ENCODE results near the gene MAPKAPK5. TPM values are rescaled to one million over a fixed set of nuclear protein-coding genes. Genes with fewer than 3 reads are reported as not detected.
A peak's percentile ranks its signal among the peaks of the same experiment; 100 is the strongest.

MAPKAPK5 gene
- total and polyA plus RNA-seq, 2 donors (not counting 3 experiments of a cell fraction or from before 2014, with no cell fraction given), result 22.8 to 47.1 TPM

DNA sequence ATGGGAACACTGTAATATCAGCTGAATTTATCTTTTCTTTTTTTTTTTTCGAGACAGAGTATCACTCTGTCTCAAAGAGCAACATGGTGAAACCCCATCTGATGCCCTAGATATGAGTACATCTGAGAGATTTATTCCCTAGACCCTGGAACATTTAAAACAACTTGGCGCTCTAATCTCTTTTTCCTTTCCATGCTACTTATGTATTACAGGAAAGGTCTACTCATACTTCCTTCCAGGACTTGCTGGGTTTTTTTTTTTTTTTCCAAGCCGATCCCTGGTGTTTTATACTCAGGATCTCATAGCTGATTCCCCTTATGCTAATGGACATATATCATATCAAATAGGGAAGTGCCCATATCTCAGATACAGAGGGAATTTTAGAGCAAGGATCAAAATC lies 83.1 kb downstream of the MAPKAPK5 start:
- peak; percentile 82 for DNase-seq (ENCODE audit: low read depth, low spot score)
- peak; percentile 87 for FAIRE-seq
- CTCF ChIA-PET, result interaction anchor here (0.9 to 1.5 kb wide), 5 partner anchors 9 to 88 kb away, joined by 3 to 6 read pairs (median 3); partner anchors contain the start of genes ERP29 and TMEM116
- Histone ChIP-seq H3K9me3 (replicated peaks; ENCODE audit: control insufficient read depth, insufficient read depth, low read length) (no peaks in the 10 kb centered on the region), H3K9ac (replicated peaks; ENCODE audit: extremely low read depth, insufficient read depth, low read length) (no peak overlapping the region), H3K36me3 (ENCODE audit: control insufficient read depth in 2 of 2, extremely low read depth in 1 of 2, insufficient read depth in 2 of 2, low read length in 2 of 2) (no peaks in the 10 kb centered on the region), H3K27me3 (ENCODE audit: control insufficient read depth in 2 of 2, insufficient read depth in 2 of 2, low read length in 2 of 2) (no peaks in the 10 kb centered on the region), H3K27ac (ENCODE audit: insufficient read depth, low read depth, low read length) (peak overlapping the region; percentile 22), H3K4me3 (replicated peaks in 1 of 3; ENCODE audit: insufficient read depth in 1 of 3, low read depth in 1 of 3, low read length in 3 of 3) (no peak overlapping the region), H3K4me2 (ENCODE audit: insufficient read depth, low read length) (peak overlapping the region; percentile 34), H3K79me2 (ENCODE audit: control insufficient read depth, insufficient read depth, low read length) (no peaks in the 10 kb centered on the region), H3K4me1 (ENCODE audit: control insufficient read depth, extremely low read depth, insufficient read depth, low read length) (peaks cover 17% of the 10 kb centered on the region), H2AFZ (ENCODE audit: low read depth, low read length) (peak overlapping the region; percentile 17), H4K20me1 (replicated peaks; ENCODE audit: control insufficient read depth, extremely low read depth, insufficient read depth, low read length) (no peaks in the 10 kb centered on the region), H3K9me1 (replicated peaks; ENCODE audit: control insufficient read depth, extremely low read depth, insufficient read depth, low read length) (no peaks in the 10 kb centered on the region)
- intact Hi-C loops (cut with micrococcal nuclease), result loop anchor here (2.0 kb wide), 1 partner anchor 16 kb away; no protein-coding TSS in a partner anchor
- TF ChIP-seq FOS (IDR thresholded peaks at IDR 0.05; ENCODE audit: borderline replicate concordance, insufficient read depth, low read length), result peak; percentile 56
- no peak for TF ChIP-seq EZH2 (IDR thresholded peaks at IDR 0.05; ENCODE audit: borderline replicate concordance, low read depth, low read length, severe bottlenecking)
- TF ChIP-seq POLR2AphosphoS5 (IDR thresholded peaks at IDR 0.05; ENCODE audit: insufficient read depth, low read depth, low read length), result no peak
- TF ChIP-seq POLR2A (IDR thresholded peaks at IDR 0.05; ENCODE audit: low read depth, low read length), result no peak
- TF ChIP-seq, protein P1, sequence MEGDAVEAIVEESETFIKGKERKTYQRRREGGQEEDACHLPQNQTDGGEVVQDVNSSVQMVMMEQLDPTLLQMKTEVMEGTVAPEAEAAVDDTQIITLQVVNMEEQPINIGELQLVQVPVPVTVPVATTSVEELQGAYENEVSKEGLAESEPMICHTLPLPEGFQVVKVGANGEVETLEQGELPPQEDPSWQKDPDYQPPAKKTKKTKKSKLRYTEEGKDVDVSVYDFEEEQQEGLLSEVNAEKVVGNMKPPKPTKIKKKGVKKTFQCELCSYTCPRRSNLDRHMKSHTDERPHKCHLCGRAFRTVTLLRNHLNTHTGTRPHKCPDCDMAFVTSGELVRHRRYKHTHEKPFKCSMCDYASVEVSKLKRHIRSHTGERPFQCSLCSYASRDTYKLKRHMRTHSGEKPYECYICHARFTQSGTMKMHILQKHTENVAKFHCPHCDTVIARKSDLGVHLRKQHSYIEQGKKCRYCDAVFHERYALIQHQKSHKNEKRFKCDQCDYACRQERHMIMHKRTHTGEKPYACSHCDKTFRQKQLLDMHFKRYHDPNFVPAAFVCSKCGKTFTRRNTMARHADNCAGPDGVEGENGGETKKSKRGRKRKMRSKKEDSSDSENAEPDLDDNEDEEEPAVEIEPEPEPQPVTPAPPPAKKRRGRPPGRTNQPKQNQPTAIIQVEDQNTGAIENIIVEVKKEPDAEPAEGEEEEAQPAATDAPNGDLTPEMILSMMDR (IDR thresholded peaks at IDR 0.05; ENCODE audit: extremely low read depth in 1 of 2, insufficient read depth in 1 of 2, low read depth in 1 of 2, low read length in 2 of 2), result no peak
- TF ChIP-seq JUN (IDR thresholded peaks at IDR 0.05; ENCODE audit: borderline replicate concordance, insufficient read depth, insufficient read length, low read depth), result peak; percentile 67
- TF ChIP-seq, protein P2, sequence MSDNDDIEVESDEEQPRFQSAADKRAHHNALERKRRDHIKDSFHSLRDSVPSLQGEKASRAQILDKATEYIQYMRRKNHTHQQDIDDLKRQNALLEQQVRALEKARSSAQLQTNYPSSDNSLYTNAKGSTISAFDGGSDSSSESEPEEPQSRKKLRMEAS (IDR thresholded peaks at IDR 0.05; ENCODE audit: insufficient read depth, insufficient read length), result no peak
- peak; percentile 50 for TF ChIP-seq GATA2 (IDR thresholded peaks at IDR 0.05; ENCODE audit: insufficient read depth, insufficient read length, low read depth, low read length)
- no peak for TF ChIP-seq MYC (IDR thresholded peaks at IDR 0.05; ENCODE audit: low read depth, low read length)
- POLR2A ChIA-PET, result interaction anchor here (0.7 to 1.0 kb wide), 3 partner anchors 20 to 110 kb away, joined by 3 to 4 read pairs (median 4); no protein-coding TSS in a partner anchor
- BruUV-seq (replicated peaks), result no TSS peak
- dilution Hi-C loops (cut with MboI; ENCODE audit: extremely low pct_ligation_motif_present, low sequenced_read_pairs), result no loop called here

Measured in endothelial cell of umbilical vein (primary cell).